GM12878 (cell line): ENCODE data around the gene STK40.

Experiments used
- CBX5 ChIP-seq: sonication (generic); IDR thresholded peaks from 2 replicates; pipeline ENCODE4 v1.6.1; 2016; ENCODE audit warnings: low read depth, moderate library complexity, mild to moderate bottlenecking, inconsistent platforms
- CTCF ChIP-seq, 3 experiments: IDR thresholded peaks in 2 of 3; conservative IDR thresholded peaks in 1 of 3; 2 replicates each; pipeline ENCODE4 v1.5.1; 2011; ENCODE audit warnings: low read depth in 3 of 3, low read length in 3 of 3, mild to moderate bottlenecking in 3 of 3, control low read depth in 2 of 3, moderate library complexity in 2 of 3, inconsistent platforms in 1 of 3, mixed read lengths in 1 of 3; ENCODE audit not compliant: control insufficient read depth in 2 of 3, insufficient read depth in 1 of 3; ENCODE audit errors: extremely low read depth in 1 of 3
- EP300 ChIP-seq, 2 experiments: fragments of 150-350 bp in 1 of 2; IDR thresholded peaks; 2 replicates each; pipeline ENCODE4 v1.6.1; 2011 to 2012; ENCODE audit warnings: low read depth in 2 of 2, low read length in 2 of 2, borderline replicate concordance in 1 of 2, improper control_type of control experiment in 1 of 2, inconsistent platforms in 1 of 2; ENCODE audit not compliant: control insufficient read depth in 1 of 2
- NFIC ChIP-seq: IDR thresholded peaks from 2 replicates; pipeline ENCODE4 v1.6.1; 2012; ENCODE audit warnings: low read depth, mild to moderate bottlenecking, inconsistent platforms, low read length, moderate library complexity
- POLR2A ChIP-seq: IDR thresholded peaks from 2 replicates; pipeline ENCODE4 v1.6.1; 2011; ENCODE audit warnings: low read depth, mild to moderate bottlenecking, low read length
- RAD21 ChIP-seq: IDR thresholded peaks from 2 replicates; pipeline ENCODE4 v1.6.1; 2011; ENCODE audit warnings: mild to moderate bottlenecking, low read depth, low read length, moderate library complexity; ENCODE audit not compliant: insufficient read depth
- YY1 ChIP-seq: IDR thresholded peaks from 2 replicates; pipeline ENCODE4 v1.6.1; 2011; ENCODE audit warnings: low read depth, mild to moderate bottlenecking, low read length
- TF ChIP-seq, protein P1 (sequence below): fragments of 450-650 bp; IDR thresholded peaks from 2 replicates; pipeline ENCODE4 v1.6.1; 2017; ENCODE audit warnings: mild to moderate bottlenecking, low read depth, inconsistent platforms; ENCODE audit not compliant: poor library complexity, severe bottlenecking
- TF ChIP-seq, protein P2 (sequence below): fragments of 450-650 bp; IDR thresholded peaks from 2 replicates; pipeline ENCODE4 v1.6.1; 2016; ENCODE audit warnings: mild to moderate bottlenecking

GRCh38 chr1:36367066-36367465 is 18.7 kb downstream of the STK40 start:
- no peak for TF ChIP-seq POLR2A
- TF ChIP-seq, protein P1, sequence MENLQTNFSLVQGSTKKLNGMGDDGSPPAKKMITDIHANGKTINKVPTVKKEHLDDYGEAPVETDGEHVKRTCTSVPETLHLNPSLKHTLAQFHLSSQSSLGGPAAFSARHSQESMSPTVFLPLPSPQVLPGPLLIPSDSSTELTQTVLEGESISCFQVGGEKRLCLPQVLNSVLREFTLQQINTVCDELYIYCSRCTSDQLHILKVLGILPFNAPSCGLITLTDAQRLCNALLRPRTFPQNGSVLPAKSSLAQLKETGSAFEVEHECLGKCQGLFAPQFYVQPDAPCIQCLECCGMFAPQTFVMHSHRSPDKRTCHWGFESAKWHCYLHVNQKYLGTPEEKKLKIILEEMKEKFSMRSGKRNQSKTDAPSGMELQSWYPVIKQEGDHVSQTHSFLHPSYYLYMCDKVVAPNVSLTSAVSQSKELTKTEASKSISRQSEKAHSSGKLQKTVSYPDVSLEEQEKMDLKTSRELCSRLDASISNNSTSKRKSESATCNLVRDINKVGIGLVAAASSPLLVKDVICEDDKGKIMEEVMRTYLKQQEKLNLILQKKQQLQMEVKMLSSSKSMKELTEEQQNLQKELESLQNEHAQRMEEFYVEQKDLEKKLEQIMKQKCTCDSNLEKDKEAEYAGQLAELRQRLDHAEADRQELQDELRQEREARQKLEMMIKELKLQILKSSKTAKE, result no peak
- TF ChIP-seq, protein P2, sequence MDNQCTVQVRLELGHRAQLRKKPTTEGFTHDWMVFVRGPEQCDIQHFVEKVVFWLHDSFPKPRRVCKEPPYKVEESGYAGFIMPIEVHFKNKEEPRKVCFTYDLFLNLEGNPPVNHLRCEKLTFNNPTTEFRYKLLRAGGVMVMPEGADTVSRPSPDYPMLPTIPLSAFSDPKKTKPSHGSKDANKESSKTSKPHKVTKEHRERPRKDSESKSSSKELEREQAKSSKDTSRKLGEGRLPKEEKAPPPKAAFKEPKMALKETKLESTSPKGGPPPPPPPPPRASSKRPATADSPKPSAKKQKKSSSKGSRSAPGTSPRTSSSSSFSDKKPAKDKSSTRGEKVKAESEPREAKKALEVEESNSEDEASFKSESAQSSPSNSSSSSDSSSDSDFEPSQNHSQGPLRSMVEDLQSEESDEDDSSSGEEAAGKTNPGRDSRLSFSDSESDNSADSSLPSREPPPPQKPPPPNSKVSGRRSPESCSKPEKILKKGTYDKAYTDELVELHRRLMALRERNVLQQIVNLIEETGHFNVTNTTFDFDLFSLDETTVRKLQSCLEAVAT, result no peak
- no peak for TF ChIP-seq EP300 (IDR thresholded peaks at IDR 0.05; ENCODE audit: borderline replicate concordance in 1 of 2, control insufficient read depth in 1 of 2, low read depth in 2 of 2, low read length in 2 of 2)
- no peak for TF ChIP-seq CTCF (IDR thresholded peaks at IDR 0.05 in 2 of 3, conservative IDR thresholded peaks at IDR 0.05 in 1 of 3; ENCODE audit: control insufficient read depth in 2 of 3, extremely low read depth in 1 of 3, insufficient read depth in 1 of 3, low read depth in 3 of 3, low read length in 3 of 3)
- TF ChIP-seq RAD21, result no peak
- no peak for TF ChIP-seq CBX5
- no peak for TF ChIP-seq YY1
- no peak for TF ChIP-seq NFIC
